Left renal pelvis (tissue), 4 donors: Measurements from ENCODE around the gene PROSER1. TPM values are rescaled to one million over a fixed set of nuclear protein-coding genes. Genes with fewer than 3 reads are reported as not detected.

Source experiments
- polyA plus RNA-seq, 4 donors: library from polyadenylated mRNA; unstranded; fragments of 120-200 nt; gene quantifications; one replicate each; pipeline ENCODE4 v1.2.1, GENCODE V29; 2013; ENCODE audit not compliant: insufficient read length in 4 of 4

Gene PROSER1
- polyA plus RNA-seq, 4 donors: 24.6 to 45.9 (median 38.5) TPM

Other genes with a start within 250 kb of the PROSER1 start
- under 1 TPM; 0.08 to 0.20 (median 0.14) TPM for gene STOML3, start 47.3 kb downstream of the PROSER1 start, polyA plus RNA-seq
- 10 to 100 TPM; 40.2 to 70.6 (median 41.8) TPM for gene NHLRC3, start 367 bp upstream of the PROSER1 start, polyA plus RNA-seq